Mammary epithelial cell (primary cell): Measurements from ENCODE around the gene DDX49.

Experiments
- CTCF ChIP-seq, 2 donors: IDR thresholded peaks in 1 of 2; conservative IDR thresholded peaks in 1 of 2; 2 replicates each; pipeline ENCODE4 v1.5.1; 2011 to 2012; ENCODE audit warnings: inconsistent platforms in 2 of 2, low read length in 2 of 2, mild to moderate bottlenecking in 2 of 2, control low read depth in 1 of 2, low read depth in 1 of 2; ENCODE audit not compliant: insufficient read depth in 1 of 2; ENCODE audit errors: extremely low read depth in 1 of 2
- EZH2 ChIP-seq: IDR thresholded peaks from 2 replicates; pipeline ENCODE4 v1.6.1; 2012; ENCODE audit warnings: low read length, inconsistent platforms, borderline replicate concordance

DNA sequence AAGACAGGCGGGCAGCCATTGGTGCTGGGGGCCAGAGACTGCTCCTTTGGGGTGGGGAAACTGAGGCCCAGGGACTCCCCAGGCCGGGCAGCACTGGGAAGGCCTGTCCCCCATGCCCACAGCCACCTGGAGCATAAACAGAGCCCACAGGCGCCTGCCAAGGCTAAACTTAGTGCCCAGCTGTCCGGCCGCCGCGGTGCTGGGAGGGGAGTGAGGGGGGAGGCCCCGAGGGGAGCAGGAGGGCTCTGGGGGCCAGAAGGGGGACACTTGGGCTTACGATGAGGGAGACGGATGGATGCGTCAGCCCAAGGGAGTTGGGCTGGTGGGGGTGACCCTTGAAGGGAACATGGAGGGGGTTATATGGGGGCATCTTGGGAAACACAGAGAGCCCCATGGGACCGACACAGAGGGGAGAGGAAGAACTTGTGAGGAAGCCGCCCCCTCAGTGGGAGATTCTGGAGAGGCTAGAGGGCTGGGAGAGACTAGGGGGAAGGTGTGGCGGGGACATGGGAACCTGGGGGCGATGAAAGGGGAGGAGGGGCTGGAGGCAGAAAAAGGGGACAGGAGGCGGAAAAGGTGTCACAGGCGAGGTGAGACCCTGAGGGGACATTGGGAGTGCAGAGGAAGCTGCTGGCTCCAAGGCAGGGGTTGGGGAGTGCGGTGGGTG lies 25.8 kb upstream of the DDX49 start:
- TF ChIP-seq CTCF (conservative IDR thresholded peaks at IDR 0.05 in 1 of 2, IDR thresholded peaks at IDR 0.05 in 1 of 2; ENCODE audit: extremely low read depth in 1 of 2, insufficient read depth in 1 of 2, low read depth in 1 of 2, low read length in 2 of 2) (no peak), EZH2 (no peak)
